PC-3 (cell line): ENCODE data around the gene FAM13A.

Source experiments
- EZH2 ChIP-seq: fragments of 300-600 bp; sonication (generic); IDR thresholded peaks from one replicate; pipeline ENCODE4 v1.6.1; 2017; ENCODE audit warnings: antibody characterized with exemption, mild to moderate bottlenecking, low read length; ENCODE audit not compliant: unreplicated experiment
- EZH2phosphoT487 ChIP-seq: fragments of 300-600 bp; sonication (generic); IDR thresholded peaks from 2 replicates; pipeline ENCODE4 v1.6.1; 2018; ENCODE audit warnings: mild to moderate bottlenecking, antibody characterized with exemption, low read length, borderline replicate concordance
- TF ChIP-seq, protein P1 (sequence below): fragments of 300-600 bp; sonication (generic); conservative IDR thresholded peaks from 2 replicates; pipeline ENCODE4 v1.5.1; 2017; ENCODE audit warnings: antibody characterized with exemption, low read depth, mild to moderate bottlenecking, low read length

DNA sequence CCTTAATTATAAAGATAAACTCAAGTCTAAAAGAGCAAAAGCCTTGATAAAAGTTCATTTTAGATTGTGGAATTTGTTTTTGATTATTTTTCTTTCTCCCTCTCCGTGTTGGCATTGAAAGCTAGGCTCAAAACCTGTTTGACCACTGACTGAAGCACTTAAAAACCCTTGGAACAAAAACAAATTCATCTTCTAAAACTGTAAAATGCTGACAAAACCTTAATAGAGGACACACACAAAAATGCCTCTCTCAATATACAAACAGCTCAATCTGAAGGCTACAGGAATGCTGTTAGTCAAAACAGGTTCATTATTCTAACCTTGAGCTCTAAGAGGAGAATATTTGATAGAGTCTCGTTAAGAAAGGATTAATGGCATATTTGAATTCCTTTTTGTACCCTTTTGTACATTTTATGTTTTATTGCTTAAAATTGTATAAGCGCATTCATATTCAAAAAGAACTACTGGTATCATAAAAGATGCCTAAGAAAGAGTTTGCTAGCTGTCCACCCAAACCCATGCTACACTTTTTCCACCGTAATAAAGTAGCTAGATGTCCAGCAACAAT, 285.0 kb downstream of the FAM13A start:
- TF ChIP-seq, protein P1, sequence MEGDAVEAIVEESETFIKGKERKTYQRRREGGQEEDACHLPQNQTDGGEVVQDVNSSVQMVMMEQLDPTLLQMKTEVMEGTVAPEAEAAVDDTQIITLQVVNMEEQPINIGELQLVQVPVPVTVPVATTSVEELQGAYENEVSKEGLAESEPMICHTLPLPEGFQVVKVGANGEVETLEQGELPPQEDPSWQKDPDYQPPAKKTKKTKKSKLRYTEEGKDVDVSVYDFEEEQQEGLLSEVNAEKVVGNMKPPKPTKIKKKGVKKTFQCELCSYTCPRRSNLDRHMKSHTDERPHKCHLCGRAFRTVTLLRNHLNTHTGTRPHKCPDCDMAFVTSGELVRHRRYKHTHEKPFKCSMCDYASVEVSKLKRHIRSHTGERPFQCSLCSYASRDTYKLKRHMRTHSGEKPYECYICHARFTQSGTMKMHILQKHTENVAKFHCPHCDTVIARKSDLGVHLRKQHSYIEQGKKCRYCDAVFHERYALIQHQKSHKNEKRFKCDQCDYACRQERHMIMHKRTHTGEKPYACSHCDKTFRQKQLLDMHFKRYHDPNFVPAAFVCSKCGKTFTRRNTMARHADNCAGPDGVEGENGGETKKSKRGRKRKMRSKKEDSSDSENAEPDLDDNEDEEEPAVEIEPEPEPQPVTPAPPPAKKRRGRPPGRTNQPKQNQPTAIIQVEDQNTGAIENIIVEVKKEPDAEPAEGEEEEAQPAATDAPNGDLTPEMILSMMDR = no peak
- TF ChIP-seq EZH2 (no peak), EZH2phosphoT487 (no peak)
